H9 (cell line): ENCODE results near the gene FRMD1. TPM values are rescaled to one million over a fixed set of nuclear protein-coding genes. Genes with fewer than 3 reads are reported as not detected.

Experiments
- DNase-seq: peaks from one replicate; pipeline ENCODE4 v3.0.0-alpha.2; 2017
- H2AFZ ChIP-seq: one replicate; pipeline ENCODE4 v1.6.1; 2013; ENCODE audit warnings: mild to moderate bottlenecking, low read length, control low read depth, moderate library complexity
- H2AK5ac ChIP-seq: 2 replicates; pipeline ENCODE4 v1.6.1; 2013; ENCODE audit warnings: low read length, control low read depth, mixed read lengths; ENCODE audit not compliant: insufficient read length
- H2BK120ac ChIP-seq: one replicate; pipeline ENCODE4 v1.6.1; 2013; ENCODE audit warnings: low read depth, mild to moderate bottlenecking, low read length, control low read depth, inconsistent platforms; ENCODE audit not compliant: poor library complexity, severe bottlenecking
- H2BK12ac ChIP-seq: 2 replicates; pipeline ENCODE4 v1.6.1; 2013; ENCODE audit warnings: low read length, control low read depth, mixed read lengths, low read depth; ENCODE audit not compliant: insufficient read length
- H2BK15ac ChIP-seq: 2 replicates; pipeline ENCODE4 v1.6.1; 2013; ENCODE audit warnings: low read depth, low read length, control low read depth
- H2BK20ac ChIP-seq: one replicate; pipeline ENCODE4 v1.6.1; 2013; ENCODE audit warnings: low read depth, mild to moderate bottlenecking, low read length, control low read depth, inconsistent platforms; ENCODE audit not compliant: poor library complexity, severe bottlenecking
- H2BK5ac ChIP-seq: 2 replicates; pipeline ENCODE4 v1.6.1; 2013; ENCODE audit warnings: low read length, control low read depth, mixed read lengths; ENCODE audit not compliant: insufficient read length
- H3K14ac ChIP-seq: 2 replicates; pipeline ENCODE4 v1.6.1; 2013; ENCODE audit warnings: low read length, control low read depth; ENCODE audit not compliant: insufficient read depth
- H3K18ac ChIP-seq: 2 replicates; pipeline ENCODE4 v1.6.1; 2013; ENCODE audit warnings: low read depth, mild to moderate bottlenecking, mixed read lengths, low read length, control low read depth; ENCODE audit not compliant: insufficient read length
- H3K23ac ChIP-seq: 2 replicates; pipeline ENCODE4 v1.6.1; 2013; ENCODE audit warnings: low read length, control low read depth, mixed read lengths, low read depth; ENCODE audit not compliant: insufficient read length
- H3K23me2 ChIP-seq: 2 replicates; pipeline ENCODE4 v1.6.1; 2013; ENCODE audit warnings: low read depth, mild to moderate bottlenecking, mixed read lengths, low read length, control low read depth; ENCODE audit not compliant: insufficient read length, poor library complexity, severe bottlenecking
- H3K27ac ChIP-seq: 2 replicates; pipeline ENCODE4 v1.5.1; 2013; ENCODE audit warnings: low read length, control low read depth, mixed read lengths, low read depth; ENCODE audit not compliant: insufficient read length
- H3K27me3 ChIP-seq: 2 replicates; pipeline ENCODE4 v1.6.1; 2013; ENCODE audit warnings: low read length, control low read depth, inconsistent platforms; ENCODE audit not compliant: insufficient read depth
- H3K4ac ChIP-seq: 2 replicates; pipeline ENCODE4 v1.6.1; 2013; ENCODE audit warnings: low read depth, mild to moderate bottlenecking, control low read depth, inconsistent platforms, low read length, moderate library complexity
- H3K4me1 ChIP-seq: 2 replicates; pipeline ENCODE4 v1.6.1; 2013; ENCODE audit warnings: low read length, control low read depth, inconsistent platforms; ENCODE audit not compliant: insufficient read depth
- H3K4me2 ChIP-seq: 2 replicates; pipeline ENCODE4 v1.6.1; 2013; ENCODE audit warnings: low read length, control low read depth, mixed read lengths; ENCODE audit not compliant: insufficient read length, insufficient read depth
- H3K56ac ChIP-seq: 2 replicates; pipeline ENCODE4 v1.6.1; 2013; ENCODE audit warnings: low read depth, mild to moderate bottlenecking, mixed read lengths, low read length, control low read depth; ENCODE audit not compliant: insufficient read length
- H3K79me1 ChIP-seq: 2 replicates; pipeline ENCODE4 v1.6.1; 2013; ENCODE audit warnings: low read depth, mild to moderate bottlenecking, moderate library complexity, low read length, control low read depth, inconsistent platforms; ENCODE audit not compliant: insufficient read depth, poor library complexity, severe bottlenecking
- H3K79me2 ChIP-seq: 2 replicates; pipeline ENCODE4 v1.6.1; 2013; ENCODE audit warnings: low read length, control low read depth, inconsistent platforms; ENCODE audit not compliant: insufficient read depth
- H3K9ac ChIP-seq: 2 replicates; pipeline ENCODE4 v1.6.1; 2013; ENCODE audit warnings: low read length, control low read depth, mixed read lengths; ENCODE audit not compliant: insufficient read length; ENCODE audit errors: extremely low read depth
- H3K9me3 ChIP-seq: one replicate; pipeline ENCODE4 v1.6.1; 2013; ENCODE audit warnings: low read depth, low read length, inconsistent platforms; ENCODE audit not compliant: control insufficient read depth
- H3T11ph ChIP-seq: one replicate; pipeline ENCODE4 v1.6.1; 2013; ENCODE audit warnings: mild to moderate bottlenecking, low read length, control low read depth, inconsistent platforms
- H4K20me1 ChIP-seq: one replicate; pipeline ENCODE4 v1.6.1; 2013; ENCODE audit not compliant: control insufficient read depth, insufficient read length, insufficient read depth
- H4K5ac ChIP-seq: 2 replicates; pipeline ENCODE4 v1.6.1; 2013; ENCODE audit warnings: low read depth, mild to moderate bottlenecking, mixed read lengths, low read length, control low read depth; ENCODE audit not compliant: insufficient read length
- H4K8ac ChIP-seq: replicated peaks from 2 replicates; pipeline ENCODE4 v1.6.1; 2013; ENCODE audit warnings: low read length, control low read depth, mixed read lengths, low read depth; ENCODE audit not compliant: insufficient read length
- H4K91ac ChIP-seq: 2 replicates; pipeline ENCODE4 v1.6.1; 2013; ENCODE audit warnings: low read depth, mild to moderate bottlenecking, moderate library complexity, mixed read lengths, low read length, control low read depth; ENCODE audit not compliant: insufficient read length
- H3K27ac Mint-ChIP-seq, 3 experiments: 2 replicates in 2 of 3; 3 replicates in 1 of 3; pipeline ENCODE4 v1.8.0; 2020 to 2021; ENCODE audit warnings: mixed read lengths in 3 of 3, mild to moderate bottlenecking in 1 of 3, moderate library complexity in 1 of 3
- H3K27me3 Mint-ChIP-seq: 2 replicates; pipeline ENCODE4 v1.8.0; 2021; ENCODE audit warnings: low read depth, mild to moderate bottlenecking, moderate library complexity, mixed read lengths
- H3K36me3 Mint-ChIP-seq, 3 experiments: 2 replicates in 2 of 3; 3 replicates in 1 of 3; pipeline ENCODE4 v1.8.0; 2020 to 2021; ENCODE audit warnings: low read depth in 3 of 3, mixed read lengths in 3 of 3; ENCODE audit not compliant: insufficient read depth in 1 of 3
- H3K4me1 Mint-ChIP-seq, 2 experiments: 2 replicates each; pipeline ENCODE4 v1.8.0; 2020; ENCODE audit warnings: mixed read lengths in 2 of 2
- H3K4me3 Mint-ChIP-seq, 2 experiments: 2 replicates in 1 of 2; 3 replicates in 1 of 2; pipeline ENCODE4 v1.8.0; 2020 to 2021; ENCODE audit warnings: mild to moderate bottlenecking in 2 of 2, mixed read lengths in 2 of 2, moderate library complexity in 1 of 2
- H3K9me3 Mint-ChIP-seq, 2 experiments: 2 replicates in 1 of 2; 3 replicates in 1 of 2; pipeline ENCODE4 v1.8.0; 2020; ENCODE audit warnings: mild to moderate bottlenecking in 2 of 2, mixed read lengths in 2 of 2, moderate library complexity in 1 of 2
- CTCF ChIP-seq: fragments of 200-600 bp; sonication (generic); conservative IDR thresholded peaks from 3 replicates; pipeline ENCODE4 v1.8.0; 2021; ENCODE audit warnings: antibody characterized with exemption, mild to moderate bottlenecking
- WGBS: extraction: QIAGEN DNeasy Blood & Tissue Kit; methylation state at CpG from one replicate; pipeline ENCODE4 v1.1.7; 2013; ENCODE audit warnings: missing lambda C conversion rate, low lambda C conversion rate, mixed read lengths; ENCODE audit not compliant: insufficient read length; ENCODE audit errors: extremely low coverage; 5-methylcytosine and 5-hydroxymethylcytosine counted together
- total RNA-seq: library from RNA; stranded (reverse); gene quantifications from 2 replicates; pipeline ENCODE4 v1.2.1, GENCODE V29; 2021

Gene FRMD1
- total RNA-seq, 1 experiment from 2014 or later = not detected

GRCh38 chr6:168046696-168047095, 32.3 kb downstream of the FRMD1 start:
- H3K18ac ChIP-seq = no peak overlapping the region
- H4K8ac ChIP-seq = no peak overlapping the region
- WGBS = no CpG with 5 or more reads among the region's 3 CpGs
- H3K27ac ChIP-seq = no peak overlapping the region
- H3K79me2 ChIP-seq = no peaks in the 10 kb centered on the region
- no peak overlapping the region for H3K56ac ChIP-seq
- no peak overlapping the region for H3T11ph ChIP-seq
- H2BK5ac ChIP-seq = no peak overlapping the region
- no peak for DNase-seq
- Mint-ChIP-seq H3K27me3 (no peaks in the 10 kb centered on the region), H3K9me3 (peaks cover 0 to 6% of the 10 kb centered on the region in 2 experiments; a peak in 3 of 5 replicates), H3K4me3 (no peak overlapping the region), H3K4me1 (peaks cover 0 to 4% of the 10 kb centered on the region in 2 experiments; a peak in 1 of 4 replicates), H3K36me3 (0 out of 7 replicates have a peak, but pooled peaks cover 0 to 6% (median 0%) of the 10 kb centered on the region in 3 experiments), H3K27ac (no peak overlapping the region)
- H3K79me1 ChIP-seq = no peaks in the 10 kb centered on the region
- no peak overlapping the region for H2BK12ac ChIP-seq
- H3K23ac ChIP-seq = no peak overlapping the region
- TF ChIP-seq CTCF = no peak
- no peaks in the 10 kb centered on the region for H3K4me1 ChIP-seq
- no peak overlapping the region for H4K5ac ChIP-seq
- no peak overlapping the region for H2BK20ac ChIP-seq
- H3K27me3 ChIP-seq = no peaks in the 10 kb centered on the region
- H3K4me2 ChIP-seq = no peak overlapping the region
- H2BK120ac ChIP-seq = no peak overlapping the region
- no peak overlapping the region for H3K4ac ChIP-seq
- H4K20me1 ChIP-seq = no peaks in the 10 kb centered on the region
- no peak overlapping the region for H3K14ac ChIP-seq
- H2BK15ac ChIP-seq = no peak overlapping the region
- H2AFZ ChIP-seq = no peak overlapping the region
- no peak overlapping the region for H3K9ac ChIP-seq
- H3K9me3 ChIP-seq = no peaks in the 10 kb centered on the region
- no peak overlapping the region for H4K91ac ChIP-seq
- H3K23me2 ChIP-seq = peaks cover 3% of the 10 kb centered on the region
- H2AK5ac ChIP-seq = no peak overlapping the region
